ENCODE data around the gene DCLK3.

- TF ChIP-seq CTCF (IDR thresholded peaks at IDR 0.05), result no peak
- no peak for TF ChIP-seq POLR2AphosphoS5 (IDR thresholded peaks at IDR 0.05; ENCODE audit: low read depth, low read length)
Observed at GRCh38 chr3:36796881-36797280, 32.5 kb upstream of the DCLK3 start.
